H54 (cell line): ENCODE measurements around the gene MAPT.

Source experiments
- DNase-seq: peaks from one replicate; pipeline ENCODE4 v3.0.0; 2011; ENCODE audit warnings: low spot score, mixed read lengths; ENCODE audit not compliant: insufficient read length
- FAIRE-seq: peaks from 3 replicates; lab custom pipeline; 2011; peaks lifted over from hg19 to GRCh38; lab: Jason Lieb, UNC
- POLR2A ChIP-seq: IDR thresholded peaks from 2 replicates; pipeline ENCODE4 v1.6.1; 2011; ENCODE audit warnings: low read depth, mild to moderate bottlenecking, low read length

MAPT gene

DNA sequence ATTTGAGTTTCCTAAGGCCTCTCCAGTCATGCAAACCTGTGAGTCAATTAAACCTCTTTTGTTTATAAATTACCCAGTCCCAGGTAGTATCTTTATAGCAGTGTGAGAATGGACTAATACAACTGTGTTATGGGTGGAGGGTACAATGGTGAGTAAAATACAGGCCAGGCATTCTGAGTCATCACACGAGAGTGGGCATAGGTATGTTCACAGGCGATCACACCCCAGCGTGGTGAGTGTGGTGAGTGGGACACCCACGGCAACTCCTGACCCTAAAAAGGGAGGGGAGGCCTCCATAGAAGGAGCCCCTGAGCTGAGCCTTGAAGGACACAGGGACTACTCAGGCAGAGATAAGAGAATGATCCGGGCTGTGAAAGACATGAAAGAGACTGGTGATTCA lies 22.6 kb upstream of the MAPT start:
- FAIRE-seq (no peak), DNase-seq (no peak)
- no peak for TF ChIP-seq POLR2A

DNA sequence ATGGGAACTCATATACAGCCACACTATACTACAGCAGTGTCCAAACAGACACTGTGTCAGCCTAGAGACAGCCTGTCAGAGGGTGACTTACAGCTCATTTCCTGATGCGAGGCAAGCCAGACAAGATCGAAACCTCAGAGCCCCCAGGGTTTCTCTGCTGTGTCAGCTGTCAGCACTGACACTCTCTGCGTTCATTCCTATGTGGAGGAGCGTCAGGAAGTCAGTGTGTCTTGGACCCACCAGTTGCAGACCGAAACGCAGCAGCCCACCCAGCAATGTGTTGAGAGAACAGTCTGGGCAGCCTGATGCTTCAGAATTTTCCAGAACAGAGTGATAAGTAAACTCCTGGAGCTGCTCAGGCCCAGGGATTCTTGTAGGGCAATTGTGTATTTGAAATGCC lies 20.6 kb upstream of the MAPT start:
- TF ChIP-seq POLR2A, result no peak
- no peak for FAIRE-seq
- no peak for DNase-seq

DNA sequence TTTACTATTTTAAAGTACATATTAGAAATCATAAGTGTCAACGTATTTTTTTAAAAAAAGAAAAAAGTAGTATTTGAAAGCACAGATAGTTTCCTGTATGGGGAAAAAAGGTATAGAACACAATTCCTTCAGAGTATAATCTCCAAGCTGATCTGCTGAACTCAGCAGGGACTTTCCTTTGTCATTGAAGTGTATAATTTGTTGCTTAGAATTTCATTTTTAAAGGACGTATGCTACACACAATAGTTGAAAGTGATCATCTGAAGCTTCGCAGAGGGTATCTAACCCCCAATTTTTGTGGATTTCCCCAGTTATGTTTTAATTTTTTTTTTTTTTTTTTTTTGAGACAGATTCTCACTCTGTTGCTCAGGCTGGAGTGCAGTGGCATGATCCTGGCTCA lies 20.2 kb upstream of the MAPT start:
- FAIRE-seq (no peak), DNase-seq (no peak)
- no peak for TF ChIP-seq POLR2A

DNA sequence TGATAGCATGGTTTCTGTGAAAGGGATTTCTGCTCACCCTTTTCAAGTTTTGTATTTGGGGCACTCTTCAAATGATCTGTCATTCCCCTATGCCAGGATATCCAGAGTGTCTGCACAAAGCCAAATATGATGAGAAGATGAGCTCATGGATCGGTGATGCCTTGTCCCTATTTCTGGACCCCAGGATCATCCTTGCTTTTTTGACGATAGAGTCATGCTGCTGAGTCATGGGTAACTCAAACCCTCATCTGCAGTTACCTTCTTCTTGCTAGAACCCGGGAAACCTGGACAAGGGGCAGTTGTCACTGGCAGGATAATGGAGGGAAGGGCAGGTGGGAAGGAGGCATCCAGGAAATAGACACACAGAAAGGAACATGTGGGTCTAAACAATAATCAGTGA lies 17.8 kb upstream of the MAPT start:
- no peak for TF ChIP-seq POLR2A
- FAIRE-seq (no peak), DNase-seq (no peak)

DNA sequence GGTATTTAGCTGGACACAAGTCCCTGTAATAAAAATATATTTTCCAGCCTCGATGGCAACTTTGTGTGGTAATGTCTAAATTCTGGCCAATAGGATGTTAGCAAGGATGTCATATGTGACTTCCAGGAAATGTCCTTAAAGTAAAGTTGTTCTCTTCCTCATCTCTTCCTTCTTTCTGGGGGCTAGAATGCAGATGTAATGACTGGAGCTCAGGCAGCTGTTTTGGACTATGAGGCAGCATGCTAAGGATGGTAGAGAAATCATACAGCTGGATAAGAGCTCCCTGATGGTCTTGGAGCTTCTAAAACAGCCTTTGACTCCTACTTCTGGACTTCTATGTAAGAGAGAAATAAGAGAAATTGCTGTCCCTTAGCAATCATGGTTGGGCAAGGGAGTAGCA lies 16.9 kb upstream of the MAPT start:
- TF ChIP-seq POLR2A, result no peak
- DNase-seq, result no peak
- no peak for FAIRE-seq

DNA sequence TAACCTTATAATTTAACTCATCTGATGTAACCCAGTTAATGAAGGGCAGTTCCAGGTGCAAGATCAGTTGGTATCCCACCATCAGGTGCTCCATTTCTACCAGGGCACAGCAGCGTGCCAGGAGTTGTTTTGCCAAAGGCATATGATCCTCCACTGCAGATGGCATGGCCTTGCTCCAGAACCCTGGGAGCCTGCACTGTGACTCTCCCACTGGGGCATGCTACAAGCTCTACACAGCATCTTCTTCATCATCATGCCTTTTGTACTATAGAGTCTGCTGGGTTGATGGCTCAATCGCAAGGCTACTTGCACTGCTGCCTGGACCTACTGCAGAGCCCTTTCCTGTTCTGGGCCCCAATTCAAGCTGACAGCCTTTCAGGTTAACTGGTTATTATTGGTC lies 11.3 kb upstream of the MAPT start:
- TF ChIP-seq POLR2A, result no peak
- no peak for DNase-seq
- FAIRE-seq, result no peak

DNA sequence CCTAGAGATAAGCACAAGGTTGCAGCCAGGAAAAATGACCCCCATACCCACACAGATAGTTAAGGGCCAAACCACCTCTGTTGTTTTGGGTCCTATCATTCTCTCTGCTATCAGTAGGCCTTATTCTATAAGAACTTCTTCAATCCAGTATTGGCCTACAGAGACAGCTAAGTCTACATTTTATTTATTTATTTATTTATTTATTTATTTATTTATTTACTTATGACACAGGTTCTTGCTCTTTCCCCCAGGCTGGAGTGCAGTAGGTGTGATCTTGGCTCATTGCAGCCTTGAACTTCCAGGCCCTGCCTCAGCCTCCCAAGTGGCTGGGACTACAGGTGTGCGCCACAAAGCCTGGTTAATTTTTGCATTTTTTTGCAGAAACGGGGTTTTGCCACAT lies 7.5 kb upstream of the MAPT start:
- FAIRE-seq (no peak), DNase-seq (no peak)
- TF ChIP-seq POLR2A, result no peak

DNA sequence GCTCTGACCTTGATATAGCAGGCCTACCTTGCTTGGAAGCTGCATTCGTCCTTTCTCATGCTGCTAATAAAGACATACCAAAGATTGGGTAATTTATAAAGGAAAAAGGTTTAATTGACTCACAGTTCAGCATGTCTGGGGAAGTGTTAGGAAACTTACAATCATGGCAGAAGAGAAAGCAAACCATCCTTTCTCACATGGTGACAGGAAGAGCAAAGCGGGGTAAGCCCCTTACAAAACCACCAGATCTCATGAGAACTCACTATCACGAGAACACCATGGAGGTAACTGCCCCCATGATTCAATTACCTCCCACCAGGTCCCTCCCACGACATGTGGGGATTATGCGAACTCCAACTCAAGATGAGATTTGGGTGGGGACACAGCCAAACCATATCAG lies 6.0 kb upstream of the MAPT start:
- FAIRE-seq, result no peak
- TF ChIP-seq POLR2A, result no peak
- DNase-seq, result no peak

DNA sequence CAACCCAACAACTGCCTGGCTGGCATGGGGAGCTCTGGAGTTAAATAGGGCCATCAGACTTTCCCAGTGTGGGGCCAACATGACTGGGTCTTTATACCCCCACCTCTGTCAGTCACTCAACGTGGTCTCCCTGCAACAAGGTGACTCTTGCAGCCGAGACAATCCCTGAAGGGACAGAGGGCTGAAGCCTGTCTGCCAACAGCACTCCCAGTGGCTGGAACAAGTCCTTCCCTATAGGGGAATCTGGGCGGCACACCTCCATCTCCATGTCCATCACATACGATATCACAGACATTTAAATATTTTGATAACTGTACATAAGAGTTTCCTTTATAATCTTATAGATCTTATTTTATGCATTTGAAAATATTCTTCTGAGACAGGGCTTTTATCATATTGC lies 4.8 kb upstream of the MAPT start:
- FAIRE-seq, result no peak
- TF ChIP-seq POLR2A, result no peak
- DNase-seq, result no peak

DNA sequence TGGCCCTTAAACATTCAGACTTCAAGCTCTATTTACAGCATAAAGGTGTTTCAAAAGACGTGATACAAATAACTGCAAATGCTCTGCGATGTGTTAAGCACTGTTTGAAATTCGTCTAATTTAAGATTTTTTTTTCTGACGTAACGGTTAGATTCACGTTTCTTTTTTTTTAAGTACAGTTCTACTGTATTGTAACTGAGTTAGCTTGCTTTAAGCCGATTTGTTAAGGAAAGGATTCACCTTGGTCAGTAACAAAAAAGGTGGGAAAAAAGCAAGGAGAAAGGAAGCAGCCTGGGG lies 681 bp upstream of the MAPT start:
- no peak for TF ChIP-seq POLR2A
- FAIRE-seq, result no peak
- no peak for DNase-seq

DNA sequence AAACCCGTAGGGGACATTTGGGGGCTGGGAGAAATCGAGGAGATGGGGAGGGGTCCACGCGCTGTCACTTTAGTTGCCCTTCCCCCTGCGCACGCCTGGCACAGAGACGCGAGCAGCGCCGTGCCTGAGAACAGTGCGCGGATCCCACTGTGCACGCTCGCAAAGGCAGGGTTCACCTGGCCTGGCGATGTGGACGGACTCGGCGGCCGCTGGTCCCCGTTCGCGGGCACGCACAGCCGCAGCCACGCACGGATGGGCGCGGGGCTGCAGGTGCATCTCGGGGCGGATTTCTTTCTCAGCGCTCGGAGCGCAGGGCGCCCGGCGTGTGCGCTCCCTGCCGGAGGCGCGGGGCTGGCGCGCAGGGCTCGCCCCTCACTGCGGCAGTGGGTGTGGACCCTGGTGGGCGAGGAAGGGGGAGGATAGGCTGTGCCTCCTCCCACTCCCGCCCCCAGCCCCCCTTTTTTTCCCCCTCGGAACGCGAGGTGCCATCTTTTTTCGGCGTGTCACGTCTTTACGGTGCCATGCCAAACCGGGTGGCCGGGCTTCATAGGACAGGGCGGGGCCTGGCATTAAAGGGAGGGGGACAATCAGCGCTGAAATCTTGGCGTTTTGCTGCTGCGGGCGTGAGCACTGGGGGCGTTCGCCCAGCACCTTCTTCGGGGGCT lies 1.1 kb downstream of the MAPT start:
- FAIRE-seq (no peak), DNase-seq (no peak)
- TF ChIP-seq POLR2A, result no peak

DNA sequence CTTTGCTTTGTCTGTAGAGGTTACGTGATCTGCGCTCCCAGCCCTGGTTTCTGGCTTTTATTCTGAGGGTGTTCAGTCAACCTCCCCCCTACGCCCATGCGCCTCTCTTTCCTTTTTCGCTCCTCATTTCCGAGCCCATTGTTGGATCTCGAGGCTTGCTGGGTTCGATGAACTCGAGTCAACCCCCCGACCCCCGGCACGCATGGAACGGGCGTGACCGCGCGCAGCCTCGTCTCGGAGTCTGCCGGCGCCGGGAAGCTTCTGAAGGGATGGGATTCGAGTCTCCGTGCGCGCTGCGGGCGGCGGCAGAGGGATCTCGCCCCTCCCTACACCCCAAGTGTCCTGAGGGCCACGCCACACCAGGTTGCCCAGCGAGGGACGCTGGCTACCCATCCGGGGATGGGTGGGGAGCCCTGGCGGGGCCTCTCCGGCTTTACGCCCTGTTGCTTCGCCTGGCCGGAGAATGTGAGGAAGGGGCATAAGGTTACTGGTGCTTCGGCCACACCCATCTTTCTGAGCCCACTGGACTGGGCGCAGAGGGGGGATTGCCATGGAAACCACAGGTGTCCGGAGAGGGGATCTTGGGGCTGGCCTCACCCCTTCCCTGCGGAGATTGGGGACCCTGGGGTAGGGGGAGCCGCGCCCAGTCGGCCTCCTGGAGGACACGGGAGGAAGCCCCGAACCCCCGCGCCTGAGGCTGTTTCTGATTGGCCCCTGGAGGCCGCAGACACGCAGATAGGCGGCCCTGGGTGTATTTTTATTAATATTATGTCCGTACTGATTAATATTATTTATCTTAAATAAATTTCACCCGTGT lies 1.8 kb downstream of the MAPT start:
- no peak for FAIRE-seq
- no peak for TF ChIP-seq POLR2A
- DNase-seq, result no peak

DNA sequence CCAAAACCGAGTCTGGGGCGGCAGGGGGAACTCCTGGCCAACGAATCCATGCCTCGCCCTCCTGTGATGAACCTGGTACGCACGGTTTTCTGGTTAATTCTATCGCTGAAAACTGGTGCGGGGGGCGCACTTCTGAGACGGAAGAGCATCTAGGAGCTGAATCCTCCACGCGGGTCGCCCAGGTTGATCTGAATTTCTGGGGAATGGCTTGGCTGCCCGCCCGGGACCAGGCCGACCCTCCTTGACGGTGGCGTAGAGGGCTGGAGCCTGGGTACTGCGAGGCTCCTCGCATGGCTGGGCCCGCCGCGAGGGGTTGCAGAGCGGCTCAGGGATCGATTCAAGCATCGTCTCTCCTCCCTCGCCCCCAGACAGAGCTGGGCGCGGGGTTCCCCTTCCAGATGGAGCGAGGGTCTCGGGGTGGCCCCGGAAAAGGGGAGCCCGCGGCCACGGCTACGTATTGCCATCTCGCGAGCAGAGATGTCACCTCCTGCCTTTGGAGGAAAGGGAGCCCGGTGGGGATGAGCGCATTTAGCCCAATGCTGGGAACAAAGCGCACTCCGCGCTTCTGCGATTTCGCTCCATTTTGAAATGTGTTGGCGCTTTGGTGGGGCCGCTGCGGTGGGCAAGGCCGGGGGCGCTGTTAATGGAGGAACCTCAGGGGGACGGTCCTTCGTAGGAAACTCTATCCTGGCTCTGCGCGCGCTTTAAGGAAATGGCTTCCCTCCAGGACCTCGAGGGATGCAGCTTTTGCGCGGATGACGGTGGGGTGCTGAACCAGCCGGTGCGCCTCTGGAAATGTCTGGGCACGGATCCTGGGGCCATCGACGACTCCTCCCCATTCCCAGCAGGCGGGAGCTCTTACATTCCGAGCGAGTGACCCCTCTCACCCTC lies 2.7 kb downstream of the MAPT start:
- no peak for TF ChIP-seq POLR2A
- DNase-seq (no peak), FAIRE-seq (no peak)

DNA sequence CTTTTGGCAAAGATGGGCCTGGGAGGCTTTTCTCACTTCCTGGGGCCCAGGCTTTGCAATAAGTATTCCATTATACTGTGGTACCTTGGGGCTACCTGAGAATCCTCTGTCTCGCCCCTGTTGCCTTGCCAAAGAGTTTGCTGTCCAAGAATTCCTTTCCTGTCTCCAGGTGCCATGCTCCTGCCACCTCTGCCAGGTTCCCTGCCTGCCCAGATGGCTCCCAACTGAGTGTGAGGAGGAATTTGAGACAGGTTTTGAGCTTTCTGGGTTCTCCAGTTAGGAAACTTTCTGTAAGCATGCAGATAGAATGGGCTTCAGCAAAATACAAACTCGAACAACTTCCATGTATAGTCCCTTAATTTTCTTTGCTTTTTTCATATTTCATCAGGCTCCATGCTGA lies 5.8 kb downstream of the MAPT start:
- FAIRE-seq, result no peak

More for the DNA sequence above, 5.8 kb downstream of the MAPT start:
- no peak for TF ChIP-seq POLR2A
- no peak for DNase-seq
